OCI-LY7 (cell line): ENCODE results near the gene SPRING1. TPM values are rescaled to one million over a fixed set of nuclear protein-coding genes. Genes with fewer than 3 reads are reported as not detected.
A peak's percentile ranks its signal among the peaks of the same experiment; 100 is the strongest.

Experiments
- BruUV-seq: library from RNA; stranded (reverse); fragments of 400-500 nt; replicated peaks from 2 replicates; lab custom pipeline; 2021; lab: Mats Ljungman, UMichigan
- CTCF ChIA-PET: fragments of 300-600 bp; sonication (Branson Sonifier 250); formaldehyde crosslinking; loops from one replicate; lab custom pipeline; 2022; ENCODE audit warnings: antibody characterized with exemption; ENCODE audit not compliant: unreplicated experiment; lab: Charles Lee
- POLR2A ChIA-PET: fragments of 300-600 bp; sonication (Branson Sonifier 250); formaldehyde crosslinking; loops from one replicate; lab custom pipeline; 2022; ENCODE audit warnings: antibody characterized with exemption; lab: Charles Lee
- DNase-seq: peaks from one replicate; pipeline ENCODE4 v3.0.0-alpha.2; 2015; ENCODE audit warnings: low spot score
- H2AFZ ChIP-seq: fragments of 200-600 bp; sonication (generic), shearing (Covaris generic); 2 replicates; pipeline ENCODE4 v1.6.1; 2014; ENCODE audit warnings: mild to moderate bottlenecking, antibody characterized with exemption, low read length, moderate library complexity
- H3K27ac ChIP-seq: fragments of 200-600 bp; sonication (generic); 2 replicates; pipeline ENCODE4 v1.5.1; 2014; ENCODE audit warnings: mixed run types, low read depth, mild to moderate bottlenecking, moderate library complexity, low read length, inconsistent platforms; ENCODE audit not compliant: poor library complexity, severe bottlenecking
- H3K36me3 ChIP-seq: fragments of 200-600 bp; sonication (generic); 2 replicates; pipeline ENCODE4 v1.6.1; 2014; ENCODE audit warnings: mild to moderate bottlenecking, antibody characterized with exemption, low read length, moderate library complexity, mixed read lengths; ENCODE audit not compliant: insufficient read depth
- H3K4me1 ChIP-seq: fragments of 200-600 bp; sonication (generic); 2 replicates; pipeline ENCODE4 v1.5.1; 2014; ENCODE audit warnings: mild to moderate bottlenecking, low read length; ENCODE audit not compliant: insufficient read depth, poor library complexity, severe bottlenecking
- H3K4me2 ChIP-seq: fragments of 200-600 bp; sonication (generic); 2 replicates; pipeline ENCODE4 v1.6.1; 2014; ENCODE audit warnings: mild to moderate bottlenecking, low read length
- H3K4me3 ChIP-seq: fragments of 200-600 bp; sonication (generic); 2 replicates; pipeline ENCODE4 v1.5.1; 2014; ENCODE audit warnings: mild to moderate bottlenecking, low read depth, low read length; ENCODE audit not compliant: poor library complexity, severe bottlenecking
- H3K79me2 ChIP-seq: fragments of 200-600 bp; sonication (generic); 2 replicates; pipeline ENCODE4 v1.6.1; 2016; ENCODE audit warnings: low read depth, mild to moderate bottlenecking, low read length, moderate library complexity, mixed read lengths; ENCODE audit not compliant: insufficient read depth
- H3K9me2 ChIP-seq: fragments of 200-600 bp; sonication (generic); 2 replicates; pipeline ENCODE4 v1.6.1; 2016; ENCODE audit warnings: mild to moderate bottlenecking, low read length, mixed read lengths; ENCODE audit not compliant: insufficient read depth
- H3K9me3 ChIP-seq: fragments of 200-600 bp; sonication (generic); 2 replicates; pipeline ENCODE4 v1.6.1; 2014; ENCODE audit warnings: mild to moderate bottlenecking, mixed run types, low read length, mixed read lengths
- H4K20me1 ChIP-seq: fragments of 200-600 bp; sonication (generic); 2 replicates; pipeline ENCODE4 v1.6.1; 2014; ENCODE audit warnings: mild to moderate bottlenecking, antibody characterized with exemption, low read length, moderate library complexity, mixed read lengths; ENCODE audit not compliant: insufficient read depth
- CTCF ChIP-seq: fragments of 200-600 bp; sonication (generic); conservative IDR thresholded peaks from 2 replicates; pipeline ENCODE4 v1.5.1; 2014; ENCODE audit warnings: mild to moderate bottlenecking, antibody characterized with exemption, low read length, moderate library complexity, mixed read lengths
- EZH2phosphoT487 ChIP-seq: fragments of 200-600 bp; sonication (generic); IDR thresholded peaks from 2 replicates; pipeline ENCODE4 v1.6.1; 2018; ENCODE audit warnings: low read depth, borderline replicate concordance, mild to moderate bottlenecking, mixed run types, antibody characterized with exemption, low read length, moderate library complexity, mixed read lengths
- intact Hi-C: fragments of 100-400 bp; cut with micrococcal nuclease; formaldehyde crosslinking; loops from one replicate; pipeline ENCODE4 v1.10.0; 2022; ENCODE audit not compliant: unreplicated experiment
- total RNA-seq, 2 experiments: library from RNA; depleted of rRNA in 1 of 2; stranded (reverse); fragments of >200 nt in 1 of 2; shearing (Covaris generic) in 1 of 2; gene quantifications; 2 replicates each; pipeline ENCODE4 v1.2.3, GENCODE V29; 2014 to 2022

Gene SPRING1
- total RNA-seq, 2 experiments from 2014 or later: 65.1 to 75.5 TPM

DNA sequence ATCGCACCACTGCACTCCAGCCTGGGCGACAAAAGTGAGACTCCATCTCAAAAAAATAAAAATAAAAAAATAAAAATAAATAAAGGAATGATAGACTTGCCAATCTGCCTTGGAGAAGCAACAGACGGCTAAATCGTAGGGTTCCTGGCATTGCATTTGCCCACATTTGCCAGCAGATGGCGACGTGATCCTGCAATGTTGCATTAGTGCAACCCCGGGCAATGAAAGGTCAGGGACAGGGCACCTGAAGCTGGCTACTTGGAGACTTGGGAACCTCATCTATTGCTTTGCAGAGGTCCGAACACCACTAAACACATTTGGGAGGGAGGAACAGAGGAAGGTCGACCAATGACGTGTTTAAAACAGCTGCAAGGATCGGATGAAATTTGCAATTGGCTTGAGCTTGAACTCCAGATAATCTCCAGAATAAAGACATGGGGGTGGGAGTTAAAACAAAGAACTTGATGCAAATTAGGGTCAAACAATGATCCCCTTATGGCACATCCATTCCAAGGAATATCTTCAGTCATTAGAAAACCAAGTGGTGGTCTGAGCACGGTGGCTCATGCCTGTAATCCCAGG, 34.6 kb downstream of the SPRING1 start:
- peaks cover 4% of the 10 kb centered on the region; the same call in 1 of the 2 replicates for H3K9me3 ChIP-seq
- peaks cover 31% of the 10 kb centered on the region for H3K4me1 ChIP-seq
- no peaks in the 10 kb centered on the region for H3K9me2 ChIP-seq
- H3K4me3 ChIP-seq: no peak overlapping the region
- CTCF ChIA-PET: interaction anchor here (0.7 to 1.9 kb wide), 5 partner anchors 156 to 417 kb away, joined by 3 to 13 read pairs (median 4); no protein-coding TSS in a partner anchor
- peak overlapping the region; percentile 31; the same call in 1 of the 2 replicates for H2AFZ ChIP-seq
- H3K4me2 ChIP-seq: peak overlapping the region; percentile 43; the same call in 1 of the 2 replicates
- intact Hi-C loops: loop anchor here (1.0 kb wide), 4 partner anchors 179 to 416 kb away; no protein-coding TSS in a partner anchor
- POLR2A ChIA-PET: interaction anchor here (0.6 to 0.8 kb wide), 2 partner anchors 253 to 416 kb away, joined by 3 to 4 read pairs; no protein-coding TSS in a partner anchor
- H3K27ac ChIP-seq: no peak overlapping the region
- no peaks in the 10 kb centered on the region for H4K20me1 ChIP-seq
- TF ChIP-seq CTCF (peak; percentile 94), EZH2phosphoT487 (no peak)
- peak; percentile 86 for DNase-seq
- H3K36me3 ChIP-seq: no peaks in the 10 kb centered on the region
- no peaks in the 10 kb centered on the region for H3K79me2 ChIP-seq
- BruUV-seq: no TSS peak

DNA sequence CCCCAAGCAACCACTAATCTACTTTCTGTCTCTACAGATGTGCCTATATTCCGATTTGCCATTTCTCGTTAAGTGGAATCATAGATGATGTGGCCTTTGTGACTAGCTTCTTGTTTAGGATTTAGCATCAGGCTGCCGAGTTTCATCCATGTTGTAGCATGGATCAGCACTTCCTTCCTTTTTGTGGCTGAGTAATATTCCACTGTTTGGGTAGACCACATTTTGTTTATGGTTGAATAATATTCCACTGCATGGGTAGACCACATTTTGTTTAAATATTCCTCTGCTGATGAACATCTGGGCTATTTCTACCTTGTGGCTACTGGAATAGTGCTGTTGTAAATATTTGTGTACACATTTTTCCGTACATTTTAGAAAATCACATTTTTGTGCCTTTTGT, 36.4 kb downstream of the SPRING1 start:
- Histone ChIP-seq H3K9me3 (no peaks in the 10 kb centered on the region), H3K36me3 (no peaks in the 10 kb centered on the region), H2AFZ (no peak overlapping the region), H3K9me2 (no peaks in the 10 kb centered on the region), H4K20me1 (no peaks in the 10 kb centered on the region), H3K4me2 (no peak overlapping the region), H3K4me3 (no peak overlapping the region), H3K4me1 (peaks cover 12% of the 10 kb centered on the region), H3K79me2 (no peaks in the 10 kb centered on the region), H3K27ac (no peak overlapping the region)
- CTCF ChIA-PET: interaction anchor here (1.9 kb wide), 1 partner anchor 181 kb away, joined by 4 read pairs; no protein-coding TSS in a partner anchor
- TF ChIP-seq CTCF (no peak), EZH2phosphoT487 (no peak)
- DNase-seq: no peak
- no TSS peak for BruUV-seq
- intact Hi-C loops: no loop called here
- POLR2A ChIA-PET: interaction anchor here (0.6 to 1.2 kb wide), 2 partner anchors 49 to 181 kb away, joined by 3 to 4 read pairs; no protein-coding TSS in a partner anchor

DNA sequence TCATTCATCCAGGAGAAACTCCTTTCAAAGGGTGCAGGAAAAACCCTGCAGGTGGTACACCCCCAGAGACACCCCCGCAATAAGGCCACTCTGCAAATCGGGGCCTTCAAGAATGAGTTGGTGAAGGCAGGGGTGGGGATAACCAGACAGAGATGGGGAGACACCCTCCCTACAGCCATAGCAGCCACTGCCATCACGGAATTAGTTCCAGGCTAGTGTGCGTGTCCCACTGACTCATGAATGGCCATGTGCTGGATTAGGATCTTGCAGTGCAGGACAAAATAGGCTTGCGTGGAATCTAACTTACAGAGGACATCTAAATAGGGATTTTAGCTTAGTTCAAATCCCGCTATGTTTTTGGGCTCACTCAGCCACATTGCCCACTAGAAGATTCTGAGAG, 37.8 kb downstream of the SPRING1 start:
- intact Hi-C loops: no loop called here
- no peak for TF ChIP-seq CTCF
- no peak for TF ChIP-seq EZH2phosphoT487
- H3K9me3 ChIP-seq: no peaks in the 10 kb centered on the region
- CTCF ChIA-PET: no interaction called here
- H2AFZ ChIP-seq: no peak overlapping the region
- H3K36me3 ChIP-seq: no peaks in the 10 kb centered on the region
- H3K79me2 ChIP-seq: no peaks in the 10 kb centered on the region
- no peak overlapping the region for H3K4me3 ChIP-seq
- peaks cover 17% of the 10 kb centered on the region for H3K4me1 ChIP-seq
- H3K4me2 ChIP-seq: no peak overlapping the region
- POLR2A ChIA-PET: interaction anchor here (0.6 to 0.7 kb wide), 2 partner anchors 31 to 1655 kb away, joined by 3 to 4 read pairs; no protein-coding TSS in a partner anchor
- no peaks in the 10 kb centered on the region for H3K9me2 ChIP-seq
- H3K27ac ChIP-seq: no peak overlapping the region
- no TSS peak for BruUV-seq
- H4K20me1 ChIP-seq: no peaks in the 10 kb centered on the region
- no peak for DNase-seq
